K562 (cell line): Measurements from ENCODE around the gene TBP. TPM values are rescaled to one million over a fixed set of nuclear protein-coding genes. Genes with fewer than 3 reads are reported as not detected.

Experiments used
- BDP1 ChIP-seq: IDR thresholded peaks from 3 replicates; pipeline ENCODE4 v1.6.1; 2011; ENCODE audit not compliant: insufficient read length, insufficient read depth
- CBFA2T2 ChIP-seq: fragments of 450-650 bp; conservative IDR thresholded peaks from 2 replicates; pipeline ENCODE4 v1.6.1; 2017; ENCODE audit warnings: mild to moderate bottlenecking
- GATAD2B ChIP-seq: fragments of 450-650 bp; IDR thresholded peaks from 2 replicates; pipeline ENCODE4 v1.6.1; 2017; ENCODE audit warnings: mild to moderate bottlenecking, borderline replicate concordance
- HDAC3 ChIP-seq: fragments of 450-650 bp; IDR thresholded peaks from 2 replicates; pipeline ENCODE4 v1.6.1; 2018; ENCODE audit warnings: borderline replicate concordance, mild to moderate bottlenecking, moderate library complexity; ENCODE audit not compliant: partially characterized antibody
- HNRNPH1 ChIP-seq: fragments of 200-400 bp; formaldehyde crosslinking; optimal IDR thresholded peaks from 2 replicates; pipeline ENCODE3; 2017; ENCODE audit warnings: low read depth, mild to moderate bottlenecking, low read length, moderate library complexity
- HNRNPLL ChIP-seq: fragments of 200-400 bp; formaldehyde crosslinking; IDR thresholded peaks from 2 replicates; pipeline ENCODE4 v1.6.1; 2017; ENCODE audit warnings: low read length, low read depth, mild to moderate bottlenecking; ENCODE audit not compliant: poor library complexity, severe bottlenecking
- KLF16 ChIP-seq: IDR thresholded peaks from 2 replicates; pipeline ENCODE4 v1.6.1; 2016; ENCODE audit warnings: antibody characterized with exemption
- RAD51 ChIP-seq: fragments of 450-650 bp; IDR thresholded peaks from 2 replicates; pipeline ENCODE4 v1.7.1; 2016; ENCODE audit warnings: low read depth, mild to moderate bottlenecking, borderline replicate concordance
- XRCC4 ChIP-seq: IDR thresholded peaks from one replicate; pipeline ENCODE4 v1.6.1; 2011; ENCODE audit not compliant: insufficient read depth, insufficient read length; ENCODE audit errors: extremely low read depth
- ZKSCAN3 ChIP-seq: fragments of 250-450 bp; sonication (Bioruptor Pico); IDR thresholded peaks from 2 replicates; pipeline ENCODE4 v1.4.0; 2020
- ZNF253 ChIP-seq: fragments of 250-450 bp; sonication (Bioruptor Pico); conservative IDR thresholded peaks from 2 replicates; pipeline ENCODE4 v1.6.1; 2021; ENCODE audit warnings: mild to moderate bottlenecking
- ZSCAN29 ChIP-seq: fragments of 450-650 bp; IDR thresholded peaks from 2 replicates; pipeline ENCODE4 v1.6.1; 2017
- polyA plus RNA-seq, 8 experiments: library from polyadenylated mRNA; depleted of rRNA in 4 of 8; stranded (reverse) in 5 of 8; unstranded in 3 of 8; fragments of >200 nt; fragmentation: Nextera tagmentation in 2 of 8; fragmentation: Illumina TruSeq in 1 of 8; extraction: Ambion mirVana in 2 of 8; extraction: Trizol in 1 of 8; gene quantifications; 2 replicates each; pipeline versions ENCODE4 v1.2.1 to v1.2.3, GENCODE V29; 2011 to 2014; ENCODE audit warnings: inconsistent platforms in 1 of 8, missing spikeins in 1 of 8
- total RNA-seq, 7 experiments: library from RNA; depleted of rRNA in 6 of 7; stranded (reverse); fragments of >200 nt in 6 of 7; fragmentation: Illumina TruSeq in 2 of 7; extraction: Trizol in 2 of 7; gene quantifications; 2 replicates each; pipeline versions ENCODE4 v1.2.1 to v1.2.3, GENCODE V29; 2011 to 2021; ENCODE audit warnings: low replicate concordance in 1 of 7
- TF ChIP-seq, protein P1 (sequence below), 2 experiments: fragments of 150-350 bp in 1 of 2; IDR thresholded peaks; 2 replicates each; pipeline ENCODE4 v1.6.1; 2012 to 2016; ENCODE audit warnings: low read depth in 2 of 2, low read length in 2 of 2, mild to moderate bottlenecking in 1 of 2, moderate library complexity in 1 of 2
- TF ChIP-seq, protein P2 (sequence below): fragments of 450-650 bp; IDR thresholded peaks from 2 replicates; pipeline ENCODE4 v1.6.1; 2014; ENCODE audit warnings: low read depth, mild to moderate bottlenecking, moderate library complexity, borderline replicate concordance

The TBP gene
- total and polyA plus RNA-seq, 9 of the 15 experiments (the other 6 are each of a cell fraction or from before 2014, with no cell fraction given) = 28.5 to 86.1 (median 39.5) TPM

DNA sequence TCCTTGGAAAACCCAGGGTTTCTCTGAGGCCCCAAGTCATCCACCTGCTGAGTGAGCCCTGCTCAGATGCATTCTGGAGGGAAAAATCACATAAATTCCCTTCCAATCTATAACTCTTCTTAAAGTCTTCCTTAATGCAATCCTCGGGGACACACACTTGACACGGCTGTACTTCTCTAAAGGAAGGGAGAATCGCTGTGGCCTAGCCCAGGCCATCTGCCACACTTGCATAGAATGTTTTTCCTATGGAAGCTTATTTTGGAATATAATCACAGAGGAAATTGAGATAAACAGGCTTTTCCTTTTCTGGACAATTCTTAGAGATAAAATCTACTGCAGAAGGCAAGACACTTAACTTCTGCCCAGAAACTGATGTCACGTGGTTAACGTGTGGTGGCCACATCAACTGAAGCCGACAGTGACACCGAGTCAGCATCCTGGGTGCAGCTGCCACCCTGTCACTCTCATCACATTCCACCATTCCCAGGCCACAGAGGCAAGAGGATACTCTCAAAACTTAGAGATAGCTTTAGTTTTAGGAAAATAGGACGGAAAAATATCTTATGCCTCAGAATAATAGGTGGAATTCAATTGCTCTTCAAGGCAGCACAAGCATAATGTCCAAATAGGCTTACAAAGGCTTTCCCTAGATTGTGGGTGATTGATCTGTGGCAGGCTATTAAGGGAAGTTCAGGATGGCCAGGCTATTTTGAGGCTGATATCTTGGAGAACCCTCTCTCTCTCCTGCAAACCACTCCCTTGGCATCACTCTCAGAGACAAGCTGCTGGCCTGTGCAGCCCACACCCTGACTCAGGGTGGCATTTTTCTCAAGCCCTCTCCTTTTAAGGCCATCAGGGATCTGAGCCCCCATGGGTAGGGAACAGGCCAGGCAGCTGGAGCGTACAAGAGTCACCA lies 30.7 kb upstream of the TBP start (continued):
- TF ChIP-seq RAD51 (peak; percentile 86), CBFA2T2 (peak; percentile 39), ZKSCAN3 (CRISPR knock-in tag) (no peak), HNRNPLL (no peak), KLF16 (no peak), ZNF253 (CRISPR knock-in tag) (no peak), HDAC3 (no peak), GATAD2B (no peak), HNRNPH1 (no peak), BDP1 (no peak), ZSCAN29 (no peak), XRCC4 (no peak)
- TF ChIP-seq, protein P1, sequence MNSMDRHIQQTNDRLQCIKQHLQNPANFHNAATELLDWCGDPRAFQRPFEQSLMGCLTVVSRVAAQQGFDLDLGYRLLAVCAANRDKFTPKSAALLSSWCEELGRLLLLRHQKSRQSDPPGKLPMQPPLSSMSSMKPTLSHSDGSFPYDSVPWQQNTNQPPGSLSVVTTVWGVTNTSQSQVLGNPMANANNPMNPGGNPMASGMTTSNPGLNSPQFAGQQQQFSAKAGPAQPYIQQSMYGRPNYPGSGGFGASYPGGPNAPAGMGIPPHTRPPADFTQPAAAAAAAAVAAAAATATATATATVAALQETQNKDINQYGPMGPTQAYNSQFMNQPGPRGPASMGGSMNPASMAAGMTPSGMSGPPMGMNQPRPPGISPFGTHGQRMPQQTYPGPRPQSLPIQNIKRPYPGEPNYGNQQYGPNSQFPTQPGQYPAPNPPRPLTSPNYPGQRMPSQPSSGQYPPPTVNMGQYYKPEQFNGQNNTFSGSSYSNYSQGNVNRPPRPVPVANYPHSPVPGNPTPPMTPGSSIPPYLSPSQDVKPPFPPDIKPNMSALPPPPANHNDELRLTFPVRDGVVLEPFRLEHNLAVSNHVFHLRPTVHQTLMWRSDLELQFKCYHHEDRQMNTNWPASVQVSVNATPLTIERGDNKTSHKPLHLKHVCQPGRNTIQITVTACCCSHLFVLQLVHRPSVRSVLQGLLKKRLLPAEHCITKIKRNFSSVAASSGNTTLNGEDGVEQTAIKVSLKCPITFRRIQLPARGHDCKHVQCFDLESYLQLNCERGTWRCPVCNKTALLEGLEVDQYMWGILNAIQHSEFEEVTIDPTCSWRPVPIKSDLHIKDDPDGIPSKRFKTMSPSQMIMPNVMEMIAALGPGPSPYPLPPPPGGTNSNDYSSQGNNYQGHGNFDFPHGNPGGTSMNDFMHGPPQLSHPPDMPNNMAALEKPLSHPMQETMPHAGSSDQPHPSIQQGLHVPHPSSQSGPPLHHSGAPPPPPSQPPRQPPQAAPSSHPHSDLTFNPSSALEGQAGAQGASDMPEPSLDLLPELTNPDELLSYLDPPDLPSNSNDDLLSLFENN (IDR thresholded peaks at IDR 0.05; ENCODE audit: low read depth in 2 of 2, low read length in 2 of 2) = no peak
- TF ChIP-seq, protein P2, sequence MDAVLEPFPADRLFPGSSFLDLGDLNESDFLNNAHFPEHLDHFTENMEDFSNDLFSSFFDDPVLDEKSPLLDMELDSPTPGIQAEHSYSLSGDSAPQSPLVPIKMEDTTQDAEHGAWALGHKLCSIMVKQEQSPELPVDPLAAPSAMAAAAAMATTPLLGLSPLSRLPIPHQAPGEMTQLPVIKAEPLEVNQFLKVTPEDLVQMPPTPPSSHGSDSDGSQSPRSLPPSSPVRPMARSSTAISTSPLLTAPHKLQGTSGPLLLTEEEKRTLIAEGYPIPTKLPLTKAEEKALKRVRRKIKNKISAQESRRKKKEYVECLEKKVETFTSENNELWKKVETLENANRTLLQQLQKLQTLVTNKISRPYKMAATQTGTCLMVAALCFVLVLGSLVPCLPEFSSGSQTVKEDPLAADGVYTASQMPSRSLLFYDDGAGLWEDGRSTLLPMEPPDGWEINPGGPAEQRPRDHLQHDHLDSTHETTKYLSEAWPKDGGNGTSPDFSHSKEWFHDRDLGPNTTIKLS = no peak
